ENCODE measurements around the gene SCRT2.
"Not testable (repeated sequence)": the region's sequence is repeated elsewhere in the genome, so short reads cannot be mapped to it uniquely, and the experiment has no call there.

The SCRT2 gene

DNA sequence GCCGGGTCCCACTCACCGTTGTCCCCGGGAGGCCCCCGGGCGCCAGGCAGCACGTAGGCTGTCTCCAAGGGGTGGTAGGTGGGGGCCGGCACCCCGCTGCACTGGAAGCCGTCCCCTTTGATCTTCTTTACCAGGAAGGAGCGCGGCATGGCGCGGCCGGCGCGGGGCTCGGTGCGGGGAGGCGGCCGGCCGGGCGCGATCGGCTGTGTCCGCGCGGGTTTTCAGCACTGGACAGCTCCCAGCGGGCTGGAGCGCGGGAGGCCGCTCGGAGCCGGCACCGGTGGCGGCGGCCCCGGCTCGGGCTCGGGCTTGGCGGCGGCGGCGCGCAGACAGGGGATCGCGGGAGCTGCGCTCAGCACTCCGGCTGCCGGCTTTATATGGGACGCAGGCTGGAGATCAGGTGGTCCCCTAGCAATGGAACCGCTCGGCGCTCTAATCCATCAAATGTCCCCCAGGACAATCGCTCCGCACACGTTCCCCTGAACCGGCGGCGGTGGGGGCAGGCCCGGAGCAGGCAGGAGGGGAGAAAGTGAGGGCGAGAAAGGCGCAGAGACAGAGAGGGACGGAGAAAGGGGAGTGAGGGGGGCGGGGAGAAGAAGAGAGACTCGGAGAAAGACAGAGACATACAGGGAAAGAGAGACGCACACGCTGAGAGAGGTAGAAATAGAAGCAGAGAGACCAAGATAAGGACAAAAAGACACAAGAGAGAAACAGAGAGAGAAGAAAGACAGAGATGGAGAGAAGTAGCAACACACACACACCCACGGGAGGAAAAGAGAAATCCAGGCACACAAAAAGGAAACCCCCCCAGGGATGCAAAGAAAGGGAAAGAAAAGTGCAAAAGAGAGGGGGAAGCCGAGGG is at the start of gene SCRT2:
Gene SCRT2 (minus strand): TSS at position 350 of the 862 bp plus-strand sequence. CDS start 201 bp downstream, at position 149.
- peak; percentile 87 for DNase-seq

DNA sequence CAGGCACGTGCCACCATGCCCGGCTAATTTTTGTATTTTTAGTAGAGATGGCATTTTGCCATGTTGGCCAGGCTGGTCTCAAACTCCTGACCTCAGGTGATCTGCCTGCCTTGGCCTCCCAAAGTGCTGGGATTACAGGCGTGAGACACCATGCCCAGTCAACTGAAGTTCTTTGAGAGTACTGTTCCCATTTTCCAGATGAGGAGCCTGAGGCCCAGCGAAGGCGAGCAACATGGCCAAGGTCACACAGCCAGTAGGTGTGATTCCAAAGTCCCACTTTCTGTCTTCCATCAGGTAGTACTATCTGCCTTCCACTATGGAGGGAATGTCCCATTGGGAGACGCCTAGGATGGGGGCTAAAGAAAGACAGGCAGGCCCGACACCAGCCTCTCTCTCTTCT is 49.2 kb upstream of the SCRT2 start:
- not testable (repeated sequence) for DNase-seq

DNA sequence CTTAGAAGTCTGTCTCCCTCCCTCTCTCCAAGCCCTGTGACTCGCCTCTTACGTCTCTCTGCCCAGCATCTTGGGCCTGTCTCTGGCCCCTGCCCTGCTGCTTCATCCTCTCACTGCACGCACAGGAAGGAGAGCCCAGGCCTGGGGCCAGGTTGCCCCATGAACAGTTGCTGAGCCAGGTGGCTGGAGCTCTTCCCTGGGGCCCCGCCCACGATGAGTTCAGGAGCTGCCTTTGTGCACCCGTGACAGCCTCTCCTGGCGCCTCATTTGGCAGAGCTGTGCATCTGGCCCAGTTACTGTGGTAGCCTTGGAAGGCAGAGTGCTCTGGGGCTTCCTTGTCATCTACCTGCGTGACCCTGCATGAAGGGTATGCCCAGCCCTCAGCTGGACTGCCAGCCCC is 48.2 kb upstream of the SCRT2 start:
- no peak for DNase-seq

DNA sequence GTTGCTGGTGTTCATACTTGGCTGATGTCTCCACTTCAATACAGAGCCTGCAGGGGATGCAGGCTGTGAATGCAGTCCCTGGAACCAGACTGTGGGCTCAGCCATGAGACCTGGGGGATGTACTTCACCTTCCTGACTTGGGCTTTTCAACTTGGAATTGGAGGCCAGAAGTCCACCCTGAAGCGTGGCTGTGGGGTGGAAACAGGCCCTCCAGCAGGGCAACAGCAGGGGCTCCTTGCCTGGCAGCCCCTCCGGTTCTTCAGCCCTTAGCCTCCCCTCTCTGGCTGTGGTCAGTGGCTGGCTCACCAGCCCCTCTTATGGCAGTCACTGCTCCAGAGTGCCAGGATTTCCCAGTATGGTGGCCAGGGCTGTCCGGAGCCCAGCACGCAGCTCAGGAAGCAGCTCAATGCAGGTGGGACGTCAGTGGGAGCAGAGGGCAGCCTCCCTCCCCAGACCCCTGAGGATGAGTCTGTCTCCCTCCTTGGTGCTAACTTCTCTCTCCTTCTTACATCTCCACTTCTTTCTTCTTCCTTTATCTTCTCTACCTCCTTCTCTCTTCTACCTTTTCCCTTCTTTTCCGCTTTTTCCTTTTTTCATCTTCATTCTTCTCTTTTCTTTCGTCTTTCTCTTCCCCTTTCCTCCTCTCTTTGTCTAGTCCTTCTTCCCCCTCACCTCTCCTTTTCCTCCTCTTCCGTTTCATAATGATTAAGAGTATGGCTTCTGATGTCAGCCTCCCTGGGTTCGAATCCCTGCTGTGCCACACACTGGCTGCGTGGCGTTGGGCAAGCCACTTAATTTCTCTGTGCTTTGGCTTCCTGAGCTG is 47.4 kb upstream of the SCRT2 start:
- DNase-seq: no peak

DNA sequence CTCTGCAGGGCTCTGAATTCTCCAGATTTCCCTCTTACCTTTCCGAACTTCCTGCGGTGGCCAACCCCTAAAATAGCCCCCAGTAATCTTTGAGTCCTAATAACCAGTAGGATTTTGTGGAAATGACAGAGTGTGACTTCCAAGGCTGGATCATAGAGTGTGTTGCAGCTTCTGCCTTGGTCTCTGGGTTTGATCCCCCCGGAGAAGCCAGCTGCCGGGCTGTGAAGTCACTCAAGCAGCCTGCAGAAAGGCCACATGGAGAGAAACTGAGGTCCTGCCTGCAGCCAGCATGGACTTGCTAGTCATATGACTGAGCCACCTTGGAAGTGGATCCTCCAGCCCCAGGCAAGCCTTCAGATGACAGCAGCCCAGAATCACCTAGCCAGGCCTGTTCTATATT is 46.3 kb upstream of the SCRT2 start:
- no peak for DNase-seq

DNA sequence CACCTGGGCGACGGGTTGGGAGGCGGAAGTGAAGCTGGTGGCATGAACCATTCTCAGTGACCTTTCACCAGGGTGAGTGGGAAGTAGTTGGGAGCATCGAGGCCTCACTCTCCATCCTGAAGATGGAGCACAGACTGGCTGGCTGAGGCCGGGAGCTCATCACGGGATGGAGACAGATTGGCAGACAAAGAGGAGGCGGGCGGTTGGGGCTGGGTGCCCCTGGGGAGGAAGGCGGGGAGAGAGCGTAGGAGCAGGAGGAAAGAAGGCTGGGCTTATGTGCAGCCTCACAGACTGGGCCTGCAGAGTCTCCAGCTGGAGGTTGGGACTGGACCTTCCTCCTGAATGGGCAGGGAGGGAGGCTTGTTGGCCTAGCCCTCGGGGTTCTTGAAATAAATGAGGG is 44.2 kb upstream of the SCRT2 start:
- DNase-seq: no peak

DNA sequence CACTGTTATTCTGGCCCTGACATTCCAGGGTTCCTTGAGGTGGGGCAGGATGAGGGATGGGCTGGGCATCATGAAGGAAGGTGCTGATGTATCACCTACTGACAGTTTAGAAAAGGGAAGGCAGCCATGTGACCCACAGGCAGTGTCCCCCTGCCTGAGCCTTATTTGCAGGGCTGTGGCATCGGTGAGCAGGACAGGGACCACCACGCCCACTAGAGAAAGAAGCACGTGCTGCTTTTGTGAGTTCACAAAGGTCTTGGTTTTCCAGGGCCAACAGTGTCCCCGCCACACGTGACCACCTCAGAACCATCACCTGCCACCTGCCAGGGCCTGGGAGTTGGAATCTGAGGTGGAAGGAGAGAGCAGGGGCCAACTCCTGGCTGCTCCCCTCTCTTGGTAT is 43.5 kb upstream of the SCRT2 start:
- no peak for DNase-seq

DNA sequence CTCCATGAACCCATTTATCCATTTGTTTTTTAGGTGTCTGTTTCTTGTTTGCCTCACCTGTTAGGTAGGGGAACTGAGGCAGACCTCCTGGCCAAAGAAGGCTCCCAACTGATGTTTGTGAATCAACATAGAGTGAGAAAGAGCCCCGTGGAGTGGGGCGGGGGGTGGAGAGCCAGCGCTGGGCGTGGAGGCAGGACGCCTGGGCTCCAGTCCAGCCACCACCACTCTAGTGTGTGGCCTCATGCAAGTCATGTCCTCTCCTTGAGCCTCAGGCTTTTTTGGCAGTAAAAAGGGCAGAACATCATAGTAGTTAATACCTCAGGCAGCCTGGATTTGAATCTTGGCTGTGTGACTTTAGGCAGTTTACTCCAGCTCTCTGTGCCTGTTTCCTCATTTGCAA is 42.2 kb upstream of the SCRT2 start:
- DNase-seq: no peak

DNA sequence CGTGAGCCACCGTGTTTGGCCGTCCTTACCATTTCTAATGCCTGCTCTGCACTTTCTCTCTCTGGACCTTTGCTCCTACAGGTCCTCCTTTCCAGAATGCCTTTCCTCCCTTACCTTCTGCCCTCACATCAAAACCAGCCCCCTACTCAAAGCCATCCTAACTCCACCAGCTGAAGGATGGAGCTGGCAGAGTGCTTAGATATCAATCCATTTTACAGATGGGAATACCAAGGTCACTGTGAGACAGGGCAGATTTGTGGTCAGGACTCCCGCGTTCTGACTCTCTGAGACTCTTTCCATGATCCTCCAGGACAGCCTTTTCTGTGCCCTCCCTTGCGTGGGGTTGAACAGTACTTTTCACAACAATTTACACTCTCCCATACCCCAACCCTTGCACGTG is 41.7 kb upstream of the SCRT2 start:
- DNase-seq: no peak

DNA sequence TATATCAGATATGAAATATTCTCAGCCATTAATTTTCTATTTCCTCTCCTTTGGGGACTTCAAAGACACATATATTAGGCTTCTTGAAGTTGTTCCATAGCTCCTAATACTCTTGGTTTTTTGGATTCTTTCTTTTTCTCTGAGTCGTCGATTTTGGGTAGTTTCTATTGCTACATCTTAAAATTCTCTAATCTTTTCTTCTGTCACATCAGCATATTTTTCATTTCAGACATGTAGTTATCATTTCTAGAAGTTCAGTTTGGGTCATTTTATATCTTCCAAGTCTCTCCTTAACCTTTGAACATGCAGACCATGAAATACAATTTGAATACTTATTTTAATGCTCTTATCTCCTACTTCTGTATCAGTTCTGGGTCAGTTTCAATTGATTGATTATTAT is 38.9 kb upstream of the SCRT2 start:
- DNase-seq: no peak

DNA sequence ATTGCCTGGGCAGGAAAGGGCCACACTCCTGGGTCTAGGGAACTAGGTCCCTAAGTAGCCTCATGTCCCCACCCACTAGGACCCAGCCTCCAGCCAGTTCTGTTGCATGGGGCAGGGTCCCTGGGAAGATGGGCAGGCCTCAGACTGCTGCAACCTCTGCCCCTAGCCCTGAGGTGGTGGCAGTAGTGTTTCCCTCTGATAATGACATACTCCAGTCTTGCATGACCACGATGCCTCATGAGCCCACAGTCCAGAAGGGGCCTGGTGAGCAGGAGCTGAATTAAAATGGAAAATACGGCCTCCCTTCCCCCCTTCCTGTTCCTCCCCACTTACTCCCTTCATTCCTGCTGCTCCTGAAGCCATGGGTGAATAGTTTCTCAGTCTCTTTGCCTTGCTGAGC is 36.0 kb upstream of the SCRT2 start:
- no peak for DNase-seq

DNA sequence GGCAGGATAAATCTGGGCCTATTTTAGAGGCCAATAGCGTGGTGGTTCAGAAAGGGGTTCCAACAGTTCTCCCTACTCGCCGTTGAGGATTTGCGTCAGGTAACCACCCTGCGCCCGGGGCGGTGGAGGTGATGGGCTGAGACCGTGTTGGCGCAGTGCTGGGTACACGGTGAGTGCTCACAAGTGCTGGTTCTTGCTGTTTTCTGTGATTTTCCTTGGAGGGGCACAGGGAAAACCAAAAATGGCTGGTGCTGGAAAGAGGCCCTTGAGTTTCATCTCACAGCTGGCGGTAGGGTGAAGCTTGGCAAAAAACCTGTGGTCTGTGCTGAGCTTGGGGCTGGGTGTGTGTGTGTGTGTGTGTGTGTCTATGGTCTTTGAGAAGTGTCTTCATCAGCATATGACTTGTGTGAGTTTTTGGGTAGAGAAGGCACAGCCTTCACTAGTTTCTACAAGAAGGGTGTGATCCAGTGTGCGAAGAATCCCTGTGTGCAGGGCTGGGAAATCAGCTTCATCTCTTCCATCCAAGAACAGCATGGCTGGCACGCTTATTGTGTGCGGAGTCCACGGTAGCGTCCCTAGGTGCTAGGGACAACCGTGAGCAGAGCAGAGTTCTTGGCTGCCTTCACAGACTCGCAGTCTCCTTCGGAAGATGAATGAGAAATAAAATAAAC is 35.3 kb upstream of the SCRT2 start:
- no peak for DNase-seq

DNA sequence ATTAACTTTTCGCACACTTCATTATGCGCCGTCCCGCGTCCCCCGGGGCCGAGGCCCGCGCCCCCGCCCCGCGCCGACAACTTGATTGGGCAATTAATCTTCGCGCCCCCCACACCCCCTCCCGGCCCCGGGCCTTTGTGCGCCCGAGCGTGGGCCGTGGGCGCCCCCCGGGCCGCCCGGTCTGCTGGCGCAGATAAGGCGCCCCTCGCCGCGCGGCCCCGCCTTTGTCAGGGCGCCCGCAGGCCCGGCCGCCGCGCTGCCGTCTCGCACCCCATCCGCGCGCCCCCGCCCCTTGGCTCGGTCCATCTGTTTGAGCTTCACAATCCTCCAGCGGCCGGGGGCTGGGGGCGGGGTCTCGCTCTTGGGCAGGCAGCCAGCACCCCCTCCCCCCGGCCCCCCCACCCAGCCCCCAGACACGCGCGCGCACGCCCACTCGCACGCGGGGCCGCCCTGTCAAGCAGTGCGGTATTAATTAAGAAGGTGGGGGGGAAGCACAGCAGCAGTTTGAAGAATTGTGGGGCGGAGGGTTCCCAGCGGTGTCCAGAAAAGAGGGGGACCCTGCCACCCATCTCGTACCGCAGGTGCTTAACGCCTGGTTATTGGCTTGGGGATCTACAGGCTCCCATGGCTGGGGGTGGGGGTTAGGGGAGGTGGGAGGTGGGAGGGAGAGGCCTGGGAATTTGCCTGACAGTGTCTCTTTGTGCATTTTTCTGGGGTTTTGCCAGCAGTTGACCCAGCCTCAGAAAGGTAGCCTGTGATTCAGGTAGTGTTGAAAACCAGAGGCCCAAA is 34.6 kb upstream of the SCRT2 start:
- DNase-seq: no peak

DNA sequence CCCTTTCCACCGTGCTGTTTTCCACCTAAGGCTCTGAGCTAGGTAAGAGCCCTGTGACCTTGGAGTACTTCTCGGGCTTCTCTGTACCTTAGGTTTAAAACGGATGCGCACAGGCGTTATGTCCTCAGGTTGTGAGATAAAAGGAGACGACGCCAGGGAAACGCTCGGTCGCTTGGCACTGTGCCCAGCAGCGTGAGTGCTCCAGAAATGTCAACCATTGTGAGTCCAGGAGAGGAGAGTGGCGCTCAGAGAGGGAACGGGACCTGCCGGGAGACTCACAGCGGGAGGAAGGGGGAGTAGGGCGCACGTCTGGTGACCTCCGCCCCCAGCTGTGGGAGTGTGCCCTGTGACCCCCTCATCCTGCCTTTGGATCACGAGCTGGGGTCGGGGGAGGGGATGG is 33.8 kb upstream of the SCRT2 start:
- no peak for DNase-seq

DNA sequence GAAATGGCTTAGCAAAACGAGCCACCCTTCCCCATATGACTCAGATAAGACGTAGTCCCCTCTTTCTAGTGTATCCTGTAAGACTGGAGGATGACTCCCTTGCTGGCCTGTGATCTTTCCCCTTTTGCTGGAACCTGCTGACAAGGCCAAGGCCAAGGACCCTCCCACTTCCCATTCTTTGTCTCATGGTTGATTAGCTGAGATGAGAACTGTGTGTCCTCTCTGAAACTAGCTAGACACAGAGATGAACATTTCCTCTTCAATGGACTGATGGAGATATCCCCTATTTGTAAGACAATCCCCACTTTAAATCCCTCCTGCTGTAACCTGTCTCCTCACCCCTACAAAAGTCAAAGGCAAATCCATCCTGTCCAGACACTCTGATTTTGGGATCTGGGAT is 33.4 kb upstream of the SCRT2 start:
- DNase-seq: no peak

DNA sequence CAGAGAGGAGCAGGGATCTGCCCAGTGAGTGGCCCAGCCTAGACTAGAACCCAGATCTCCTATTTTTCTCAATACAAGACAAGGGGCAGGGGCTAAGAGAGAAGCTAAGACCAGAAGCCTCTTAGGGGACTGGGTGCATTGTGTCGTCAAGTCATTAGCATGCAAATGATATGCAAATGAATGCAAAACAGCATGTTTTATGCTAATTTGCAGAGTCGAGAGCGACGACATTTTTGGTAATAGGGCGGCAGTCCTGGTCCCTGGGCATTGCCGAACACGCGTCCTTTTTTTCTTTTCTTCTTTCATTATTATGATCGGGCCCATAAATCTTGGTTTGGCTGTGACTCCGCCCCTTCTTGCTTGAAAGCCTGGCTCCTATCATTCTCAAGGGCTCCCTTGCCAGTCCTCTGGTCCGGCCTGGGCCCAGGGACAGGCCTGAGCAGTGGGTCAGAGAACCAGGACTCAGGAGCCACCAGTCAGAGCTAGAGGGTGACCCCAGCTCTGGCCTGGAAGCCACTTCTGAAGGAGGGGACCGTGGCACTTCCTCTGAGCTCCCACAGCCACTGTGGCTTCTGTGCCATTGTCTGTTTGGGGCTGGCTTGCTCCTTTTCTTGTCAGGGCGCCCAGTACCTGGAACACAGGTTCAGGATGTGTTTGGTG is 32.0 kb upstream of the SCRT2 start:
- DNase-seq: no peak

DNA sequence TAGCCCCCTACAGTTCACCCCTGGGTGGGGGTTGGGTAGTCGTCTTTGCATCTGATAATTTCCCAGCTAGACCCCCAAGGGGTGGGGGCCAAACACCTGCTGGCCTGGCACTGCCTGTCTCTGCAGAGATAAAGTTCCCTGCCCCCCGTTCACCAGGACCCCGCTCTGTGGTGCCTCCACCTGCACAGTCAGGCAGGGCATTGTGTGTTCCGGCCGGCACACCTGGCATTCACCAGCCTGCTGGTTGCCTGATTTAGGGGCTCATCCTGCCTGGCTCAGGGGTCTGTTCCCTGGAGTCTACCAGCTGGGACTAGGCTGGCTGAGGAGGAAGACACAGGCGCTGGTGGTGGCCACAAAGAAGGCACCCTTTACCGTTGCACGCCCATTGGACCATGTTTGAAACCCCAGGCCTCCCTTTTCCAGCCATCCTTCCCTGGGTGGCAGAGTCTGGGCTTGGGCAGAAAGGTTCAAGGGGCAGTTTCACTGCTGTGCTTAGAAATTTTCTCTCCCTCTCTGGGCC is 30.8 kb upstream of the SCRT2 start:
- no peak for DNase-seq

DNA sequence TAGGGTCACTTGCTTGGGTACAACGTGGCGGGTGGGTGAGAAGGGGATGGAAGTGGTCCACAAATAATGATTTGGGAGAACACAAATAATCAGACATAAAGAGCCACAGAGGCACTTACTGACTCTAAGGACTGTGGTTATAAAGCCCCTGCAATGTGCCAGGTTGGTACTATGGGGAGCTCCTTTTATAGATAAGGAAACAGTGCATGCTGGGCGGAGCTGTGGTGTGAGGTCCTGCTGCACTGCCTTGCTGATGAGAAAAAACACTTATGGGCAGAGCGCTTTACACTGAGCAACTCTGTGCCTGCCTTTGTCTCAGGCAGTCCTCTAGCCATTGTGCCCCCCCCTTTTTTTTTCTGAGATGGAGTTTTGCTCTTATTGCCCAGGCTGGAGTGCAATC is 29.1 kb upstream of the SCRT2 start:
- DNase-seq: no peak

DNA sequence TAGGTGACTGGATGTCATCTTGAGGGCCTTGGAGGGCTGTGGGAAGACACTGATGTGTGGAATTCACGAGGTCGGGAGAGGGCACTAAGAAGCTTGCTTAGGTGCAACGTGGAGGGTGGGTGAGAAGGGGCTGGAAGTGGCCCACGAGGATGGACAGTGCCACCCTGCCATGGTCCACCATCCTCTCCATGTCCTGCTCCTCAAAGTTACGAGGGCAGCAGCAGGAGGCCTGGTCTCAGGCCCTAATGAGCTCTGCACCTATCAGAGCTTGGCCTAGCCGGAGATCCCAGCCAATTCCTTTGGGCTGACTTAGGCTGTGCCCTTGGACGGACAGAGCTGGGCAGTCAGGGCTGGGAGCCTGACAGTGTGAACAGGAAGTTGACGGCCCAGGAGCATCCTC is 27.8 kb upstream of the SCRT2 start:
- DNase-seq: no peak

DNA sequence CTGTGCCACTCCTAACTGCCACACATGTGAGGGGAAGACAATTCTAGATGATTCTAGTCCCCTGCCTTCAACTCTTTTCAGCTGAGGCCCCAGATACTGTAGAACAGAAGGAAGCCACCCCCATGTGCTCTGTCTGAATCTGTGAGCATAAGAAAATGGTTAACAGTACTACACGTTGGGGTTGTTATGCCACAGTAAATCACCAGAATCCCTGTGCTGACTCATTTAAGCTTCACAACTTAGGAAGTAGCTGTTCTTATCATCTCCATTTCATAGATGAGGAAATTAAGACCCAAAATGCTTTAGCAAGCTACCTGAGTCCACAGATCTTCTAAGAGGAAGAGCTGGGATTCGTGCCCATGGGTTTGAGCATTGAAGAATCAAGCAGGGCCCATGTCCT is 27.4 kb upstream of the SCRT2 start:
- DNase-seq: no peak

DNA sequence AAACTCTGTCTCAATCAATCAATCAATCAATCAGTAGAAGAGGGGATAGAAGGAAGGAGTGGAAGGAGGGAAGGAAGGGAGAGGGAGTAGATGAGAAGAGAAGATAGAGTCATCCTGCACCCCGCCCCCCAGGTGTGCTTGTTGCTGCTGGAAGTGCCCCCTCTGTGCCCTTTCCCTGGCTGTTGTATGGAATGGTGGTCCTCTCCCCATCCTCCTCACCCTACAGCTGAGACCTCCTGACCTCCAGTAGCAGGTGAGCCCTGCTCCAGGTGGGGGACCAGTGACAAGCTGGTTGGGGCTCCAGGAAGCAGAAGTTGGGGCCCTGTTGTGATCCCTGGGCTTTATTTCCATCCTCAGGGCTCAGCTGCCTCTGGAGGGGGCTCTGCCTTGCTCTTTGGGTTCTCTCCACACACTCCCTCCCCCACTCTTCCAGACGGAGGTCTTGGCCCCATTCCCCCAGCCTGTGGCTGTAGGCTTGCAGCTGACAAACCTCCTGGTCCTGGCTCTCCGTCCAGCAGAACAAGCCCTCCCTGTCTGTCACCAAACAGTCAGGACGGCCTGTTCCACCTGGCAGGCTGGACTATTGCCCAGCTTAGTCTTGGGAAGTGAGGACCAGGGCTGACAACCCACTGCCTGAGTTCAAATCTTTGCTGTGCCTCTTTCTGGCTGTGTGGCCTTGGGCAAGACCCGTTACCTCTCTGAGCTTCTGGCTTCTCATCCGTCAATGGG is 26.0 kb upstream of the SCRT2 start:
- no peak for DNase-seq

All from left hindlimb (tissue), 1 donor.